ENCODE measurements around the gene NFE2L1.

GRCh38 chr17:48060249-48060648 is 12.1 kb downstream of the NFE2L1 start:
- TF ChIP-seq POLR2AphosphoS5 (IDR thresholded peaks at IDR 0.05; ENCODE audit: low read depth, low read length) (no peak; the same call in 1 of the 2 replicates), CTCF (IDR thresholded peaks at IDR 0.05 in 2 of 3, conservative IDR thresholded peaks at IDR 0.05 in 1 of 3; ENCODE audit: borderline replicate concordance in 1 of 3, insufficient read depth in 1 of 3, low read depth in 2 of 3, low read length in 2 of 3) (no peak), MAX (IDR thresholded peaks at IDR 0.05) (no peak), EZH2 (IDR thresholded peaks at IDR 0.05) (no peak), ZFX (IDR thresholded peaks at IDR 0.05) (no peak), EGR1 (IDR thresholded peaks at IDR 0.05; ENCODE audit: low read depth) (no peak), POLR2A (IDR thresholded peaks at IDR 0.05; ENCODE audit: borderline replicate concordance, extremely low read depth, insufficient read depth, insufficient read length) (no peak), REST (IDR thresholded peaks at IDR 0.05; ENCODE audit: low read depth) (no peak), RAD21 (IDR thresholded peaks at IDR 0.05; ENCODE audit: low read depth) (no peak), ZBTB33 (IDR thresholded peaks at IDR 0.05; ENCODE audit: extremely low read depth, insufficient replicate concordance, low read length) (no peak), JUND (IDR thresholded peaks at IDR 0.05) (no peak)

All from HCT116 (cell line).